ENCODE results near the gene GABARAPL2.
A peak's percentile ranks its signal among the peaks of the same experiment; 100 is the strongest.
"Not testable (repeated sequence)": the region's sequence is repeated elsewhere in the genome, so short reads cannot be mapped to it uniquely, and the experiment has no call there.

Gene GABARAPL2

GRCh38 chr16:75566040-75566757 lies at the start of gene GABARAPL2:
TSS of gene GABARAPL2 (plus strand) at chr16:75566379. CDS start at chr16:75566487, 108 bp downstream.
- DNase-seq = peak; percentile 92

- DNase-seq = no peak
Observed at GRCh38 chr16:75519175-75519574, 47.0 kb upstream of the GABARAPL2 start.

- DNase-seq = no peak
Observed at GRCh38 chr16:75526032-75526790, 40.0 kb upstream of the GABARAPL2 start.

- DNase-seq = no peak
Observed at GRCh38 chr16:75527825-75528299, 38.3 kb upstream of the GABARAPL2 start.

- DNase-seq = no peak
Observed at GRCh38 chr16:75529056-75529905, 36.9 kb upstream of the GABARAPL2 start.

- DNase-seq = no peak
Observed at GRCh38 chr16:75529959-75530358, 36.2 kb upstream of the GABARAPL2 start.

GRCh38 chr16:75532142-75532765 lies 33.9 kb upstream of the GABARAPL2 start:
- no peak for DNase-seq

- DNase-seq = no peak
Observed at GRCh38 chr16:75532791-75533190, 33.4 kb upstream of the GABARAPL2 start.

- no peak for DNase-seq
Observed at GRCh38 chr16:75534560-75535205, 31.5 kb upstream of the GABARAPL2 start.

GRCh38 chr16:75535211-75535843 lies 30.9 kb upstream of the GABARAPL2 start:
- no peak for DNase-seq

GRCh38 chr16:75535901-75536300 lies 30.3 kb upstream of the GABARAPL2 start, which contains the start of gene CHST5:
TSS of gene CHST5 (minus strand) at chr16:75536108. CDS start at chr16:75530384, 5,724 bp downstream.
- no peak for DNase-seq

- no peak for DNase-seq
Observed at GRCh38 chr16:75537776-75538175, 28.4 kb upstream of the GABARAPL2 start.

GRCh38 chr16:75538882-75539565 lies 27.2 kb upstream of the GABARAPL2 start:
- not testable (repeated sequence) for DNase-seq

GRCh38 chr16:75541236-75541635 lies 24.9 kb upstream of the GABARAPL2 start:
- DNase-seq = no peak

GRCh38 chr16:75542462-75542861 lies 23.7 kb upstream of the GABARAPL2 start:
- not testable (repeated sequence) for DNase-seq

- not testable (repeated sequence) for DNase-seq
Observed at GRCh38 chr16:75545879-75546278, 20.3 kb upstream of the GABARAPL2 start.

GRCh38 chr16:75546293-75546692 lies 19.9 kb upstream of the GABARAPL2 start:
- no peak for DNase-seq

- DNase-seq = not testable (repeated sequence)
Observed at GRCh38 chr16:75548456-75548855, 17.7 kb upstream of the GABARAPL2 start.

GRCh38 chr16:75550211-75550662 lies 15.9 kb upstream of the GABARAPL2 start:
- DNase-seq = no peak

GRCh38 chr16:75552951-75553350 lies 13.2 kb upstream of the GABARAPL2 start:
- no peak for DNase-seq
